Measurements from ENCODE around the gene DEGS1.
A peak's percentile ranks its signal among the peaks of the same experiment; 100 is the strongest.

The DEGS1 gene

DNA sequence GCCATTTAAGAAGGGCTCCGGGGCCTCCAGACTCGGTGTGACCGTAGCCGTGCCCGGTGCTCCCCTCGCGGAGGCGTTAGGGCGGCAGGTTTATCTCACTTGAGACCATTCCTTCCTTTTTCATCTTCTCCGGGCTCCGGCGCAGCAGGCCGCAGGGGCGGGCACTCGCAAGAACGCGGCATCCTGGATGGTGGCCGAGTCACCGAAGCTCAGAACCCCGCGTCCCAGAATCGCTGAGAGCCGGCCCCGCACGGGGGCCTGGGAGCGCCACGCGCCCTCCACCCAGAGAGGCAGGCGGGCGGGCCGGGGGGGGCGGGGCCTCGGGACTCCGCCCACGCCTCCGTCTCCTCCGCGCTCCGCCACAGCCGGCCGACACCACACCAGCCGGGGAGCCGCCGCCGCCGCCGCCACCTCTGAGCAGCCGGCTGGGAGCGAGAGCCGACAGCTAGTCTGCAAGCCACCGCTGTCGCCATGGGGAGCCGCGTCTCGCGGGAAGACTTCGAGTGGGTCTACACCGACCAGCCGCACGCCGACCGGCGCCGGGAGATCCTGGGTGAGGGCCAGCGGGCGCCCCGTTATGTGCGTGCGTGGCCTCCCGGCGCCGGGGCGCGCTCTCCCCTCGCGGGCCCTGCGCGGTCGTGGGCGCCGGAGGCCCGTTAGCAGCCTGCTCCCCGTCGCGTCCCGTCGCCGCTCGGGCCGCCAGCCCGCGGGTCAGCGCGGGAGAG, at the start of gene DEGS1:
Gene DEGS1 (plus strand): TSS at position 375 of the 725 bp plus-strand sequence. CDS start 97 bp downstream, at position 472.
- DNase-seq: peak; percentile 91

DNA sequence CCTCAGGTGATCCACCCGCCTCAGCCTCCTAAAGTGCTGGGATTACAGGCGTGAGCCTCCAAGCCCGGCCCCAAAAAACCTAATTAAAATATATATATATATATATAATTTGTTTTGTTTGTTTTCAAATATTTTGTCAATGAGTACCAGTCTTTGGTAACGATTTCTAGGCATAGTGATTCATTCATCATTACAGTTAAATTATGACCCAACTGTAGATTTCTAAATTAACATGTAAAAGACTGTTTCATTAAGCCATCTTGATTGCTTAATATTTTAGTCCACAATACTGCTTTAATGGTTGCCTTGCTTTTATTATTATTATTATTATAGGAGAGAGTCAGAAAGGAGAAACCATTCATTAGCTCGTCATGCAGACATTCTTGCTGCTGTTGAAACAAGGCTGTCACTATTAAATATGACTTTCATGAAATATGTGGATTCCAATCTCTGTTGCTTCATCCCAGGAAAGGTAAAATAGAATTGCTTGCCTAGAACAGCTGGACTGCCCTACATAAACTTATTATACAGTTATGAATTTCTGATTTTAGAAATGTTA, 49.2 kb upstream of the DEGS1 start:
- DNase-seq: no peak

DNA sequence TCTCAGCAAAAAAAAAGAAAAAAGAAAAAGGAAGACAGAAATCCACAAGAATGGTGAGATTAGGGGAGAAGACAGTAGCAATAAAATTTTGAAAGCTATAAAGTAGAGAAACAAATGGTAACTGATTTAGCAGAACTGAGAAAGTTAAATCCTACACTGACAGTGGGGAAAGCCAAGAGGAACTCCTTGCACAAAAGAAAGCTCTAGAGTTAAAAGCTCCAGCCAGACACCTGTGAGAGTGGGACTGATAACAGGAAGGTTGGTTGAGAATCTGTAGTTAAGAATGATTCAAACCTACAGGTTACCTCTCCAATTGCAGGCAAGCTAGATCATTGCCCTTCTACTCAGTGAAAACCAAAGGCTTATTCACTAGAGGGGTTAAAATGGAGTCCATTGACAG, 45.5 kb upstream of the DEGS1 start:
- DNase-seq: no peak

DNA sequence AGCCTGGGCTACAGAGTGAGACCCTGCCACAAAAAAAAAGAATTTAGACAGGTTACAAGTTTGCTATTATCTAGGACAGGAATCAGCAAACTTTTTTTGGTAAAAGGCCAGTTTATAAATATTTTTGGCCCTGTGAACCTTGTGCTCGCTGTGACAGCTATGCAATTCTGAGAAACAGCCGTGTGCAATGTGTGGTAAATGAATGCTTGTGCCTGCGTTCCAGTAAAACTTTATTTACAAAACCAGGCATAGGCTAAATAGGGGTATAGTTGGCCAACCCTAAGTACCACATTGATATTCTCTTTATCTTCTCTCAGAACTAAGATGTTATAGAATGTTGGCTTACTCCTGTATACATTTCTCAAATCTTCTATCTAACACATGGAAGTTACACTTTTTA, 44.8 kb upstream of the DEGS1 start:
- no peak for DNase-seq

DNA sequence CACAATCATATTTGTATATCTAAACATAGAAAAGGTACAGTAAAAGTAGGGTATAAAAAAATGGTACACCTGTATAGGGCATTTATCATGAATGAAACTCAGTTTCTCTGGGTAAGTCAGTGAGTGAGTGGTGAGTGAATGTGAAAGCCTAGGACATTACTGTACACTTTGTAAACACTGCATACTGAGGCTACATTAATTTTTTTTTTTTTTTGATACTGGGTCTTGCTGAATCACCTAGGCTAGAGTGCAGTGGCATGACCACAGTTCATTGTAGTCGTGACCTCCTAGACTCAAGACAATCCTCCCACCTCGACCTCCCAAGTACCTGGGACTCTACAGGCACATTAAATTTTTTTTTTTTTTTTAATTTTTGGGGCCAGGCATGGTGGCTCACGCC, 41.3 kb upstream of the DEGS1 start:
- DNase-seq: no peak

DNA sequence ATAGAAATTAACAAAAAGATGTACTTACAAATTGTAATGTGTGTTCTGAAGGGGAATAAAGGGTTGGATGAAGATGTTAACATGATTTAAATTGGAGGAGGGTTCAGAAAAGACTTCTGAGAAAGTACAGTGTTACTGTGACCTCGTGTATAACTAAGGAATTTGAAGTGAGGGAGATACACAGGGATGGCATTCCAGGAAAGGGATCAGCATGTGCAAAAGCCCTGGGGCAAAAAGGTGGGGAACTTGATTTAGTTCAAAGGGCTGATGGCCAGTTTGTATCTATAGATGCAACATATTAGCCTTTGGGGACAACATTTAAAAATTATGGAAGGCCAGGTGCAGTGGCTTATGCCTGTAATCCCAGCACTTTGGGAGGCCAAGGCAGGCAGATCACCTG, 33.3 kb upstream of the DEGS1 start:
- DNase-seq: no peak

DNA sequence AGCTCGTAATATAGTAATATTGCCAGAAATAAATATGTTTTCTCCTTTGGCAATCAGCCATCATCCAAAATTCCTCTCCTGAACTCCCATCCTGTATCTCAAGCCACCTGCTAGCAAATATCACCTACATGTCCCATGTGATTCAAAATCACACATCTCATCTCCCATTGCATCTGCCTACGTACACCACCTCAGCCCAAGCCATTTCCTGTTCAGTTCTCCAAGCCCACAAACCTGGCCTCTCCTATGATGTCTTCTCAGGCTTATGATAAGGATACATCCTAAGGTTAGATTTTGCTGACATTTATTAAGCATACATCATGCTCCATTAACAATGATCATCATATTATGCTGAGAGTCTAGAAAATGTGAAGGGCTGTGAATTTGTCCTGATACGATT, 31.9 kb upstream of the DEGS1 start:
- DNase-seq: no peak

DNA sequence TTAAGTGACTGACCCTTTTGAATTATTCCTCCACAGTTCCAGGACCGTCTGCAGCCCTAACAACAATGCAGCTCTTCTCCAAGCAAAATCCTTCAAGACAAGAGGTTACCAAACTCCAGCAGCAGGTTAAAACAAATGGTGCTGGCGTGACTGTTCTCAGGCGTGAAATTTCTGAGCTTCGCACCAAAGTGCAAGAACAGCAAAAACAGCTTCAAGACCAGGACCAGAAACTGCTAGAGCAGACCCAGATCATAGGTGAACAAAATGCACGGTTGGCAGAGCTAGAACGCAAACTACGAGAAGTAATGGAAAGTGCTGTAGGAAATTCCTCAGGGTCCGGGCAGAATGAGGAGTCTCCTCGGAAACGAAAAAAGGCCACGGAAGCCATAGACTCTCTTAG, 25.7 kb upstream of the DEGS1 start:
- DNase-seq: no peak

DNA sequence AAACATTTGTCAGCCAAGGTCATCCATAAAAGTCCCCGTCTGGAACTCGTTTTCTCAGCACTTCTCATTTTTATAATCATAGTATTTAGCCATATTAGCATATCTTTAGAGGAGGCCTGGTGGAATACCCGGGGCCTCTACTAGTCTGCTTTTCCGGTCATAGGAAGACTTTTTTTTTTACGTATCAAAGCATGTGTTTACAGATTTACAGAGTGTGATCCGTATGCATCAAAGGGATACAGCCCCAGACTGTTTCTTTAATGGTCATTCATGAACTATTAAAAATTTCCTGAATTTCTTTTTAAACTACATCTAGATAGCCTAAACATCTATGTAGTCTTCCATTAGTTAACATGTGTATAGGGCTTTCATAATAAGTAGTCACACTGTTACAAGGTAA, 23.5 kb upstream of the DEGS1 start:
- DNase-seq: no peak

DNA sequence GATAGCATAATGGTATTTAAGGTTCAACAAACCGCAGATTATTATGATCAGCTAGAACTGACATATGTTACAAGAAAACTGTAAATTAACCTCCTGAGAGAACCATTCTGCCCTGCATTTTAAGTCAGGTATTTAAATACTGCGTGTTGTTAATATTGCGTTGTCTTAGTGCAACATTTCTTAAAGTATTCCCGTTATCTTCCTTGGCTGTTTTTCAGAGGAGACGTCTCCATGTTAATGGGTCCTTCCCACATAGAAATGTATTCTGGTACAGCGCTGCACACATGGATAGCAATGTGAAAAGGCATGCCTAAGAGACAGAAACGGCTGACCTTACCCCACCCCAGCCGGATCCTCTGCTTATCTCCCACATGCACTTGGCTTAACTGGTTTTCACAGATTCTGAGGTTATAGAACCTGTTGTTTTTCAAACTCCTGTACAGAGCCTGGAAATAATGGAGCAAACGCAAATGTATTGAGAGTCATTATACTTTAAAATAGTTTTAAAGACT, 22.8 kb upstream of the DEGS1 start:
- no peak for DNase-seq

DNA sequence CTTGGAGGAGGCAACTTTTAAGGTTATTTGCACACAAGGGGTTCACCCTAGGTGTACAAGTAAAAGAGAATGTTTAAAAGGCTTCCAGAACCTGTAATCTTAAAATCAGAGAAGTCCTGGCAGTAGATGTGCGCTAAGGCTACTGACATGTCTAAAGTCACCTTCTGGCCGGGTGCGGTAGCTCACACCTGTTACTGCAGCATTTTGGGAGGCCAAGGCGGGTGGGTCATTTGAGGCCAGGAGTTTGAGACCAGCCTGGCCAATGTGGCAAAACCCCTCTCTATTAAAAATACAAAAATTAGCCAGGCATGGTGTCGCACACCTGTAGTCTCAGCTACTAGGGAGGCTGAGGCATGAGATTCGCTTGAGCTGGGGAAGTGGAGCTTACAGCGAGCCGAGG, 20.3 kb upstream of the DEGS1 start:
- no peak for DNase-seq

DNA sequence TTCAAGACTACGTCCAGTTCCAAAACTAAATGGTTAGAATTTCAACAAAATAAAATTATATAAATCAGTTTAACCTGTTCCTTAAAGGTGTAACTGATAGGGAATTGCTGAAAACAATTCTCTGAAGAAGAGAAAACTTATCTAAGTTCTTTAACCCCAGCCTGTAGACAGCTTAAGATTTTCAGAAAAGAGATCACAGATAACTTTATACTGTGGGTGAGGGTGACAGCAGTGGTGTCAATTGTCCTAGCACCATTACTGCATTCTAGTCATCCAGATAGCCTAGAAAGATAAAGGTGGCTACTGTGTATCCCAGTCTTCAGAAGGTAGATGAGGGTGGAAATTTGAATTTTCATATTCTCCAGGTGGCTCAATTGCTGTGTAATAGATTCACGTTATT, 19.7 kb upstream of the DEGS1 start:
- DNase-seq: no peak

DNA sequence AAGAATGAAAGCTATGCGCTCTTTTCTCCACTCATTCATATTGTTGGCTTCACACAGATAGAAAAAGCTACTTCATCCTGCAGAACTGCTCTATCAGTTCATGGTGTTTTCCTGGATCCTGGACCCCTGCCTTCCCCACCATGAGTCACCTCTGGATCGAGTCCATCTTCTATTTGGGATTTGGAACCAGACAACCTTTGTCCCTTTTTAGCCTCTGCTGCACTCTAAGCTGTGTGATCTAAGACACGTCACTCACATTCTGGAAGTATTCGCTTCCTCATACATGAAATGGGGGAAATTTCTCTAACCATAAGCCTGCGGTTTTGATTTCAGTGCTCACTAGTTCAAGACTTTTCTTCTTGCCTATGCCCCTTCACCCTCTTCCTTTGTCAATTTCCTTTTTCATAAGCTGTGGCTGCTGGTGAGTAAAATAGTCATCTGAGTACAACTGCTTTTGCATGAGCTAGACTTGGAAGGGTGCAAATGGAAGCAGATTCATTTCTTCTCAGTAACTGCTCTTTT, 14.1 kb upstream of the DEGS1 start:
- DNase-seq: no peak

DNA sequence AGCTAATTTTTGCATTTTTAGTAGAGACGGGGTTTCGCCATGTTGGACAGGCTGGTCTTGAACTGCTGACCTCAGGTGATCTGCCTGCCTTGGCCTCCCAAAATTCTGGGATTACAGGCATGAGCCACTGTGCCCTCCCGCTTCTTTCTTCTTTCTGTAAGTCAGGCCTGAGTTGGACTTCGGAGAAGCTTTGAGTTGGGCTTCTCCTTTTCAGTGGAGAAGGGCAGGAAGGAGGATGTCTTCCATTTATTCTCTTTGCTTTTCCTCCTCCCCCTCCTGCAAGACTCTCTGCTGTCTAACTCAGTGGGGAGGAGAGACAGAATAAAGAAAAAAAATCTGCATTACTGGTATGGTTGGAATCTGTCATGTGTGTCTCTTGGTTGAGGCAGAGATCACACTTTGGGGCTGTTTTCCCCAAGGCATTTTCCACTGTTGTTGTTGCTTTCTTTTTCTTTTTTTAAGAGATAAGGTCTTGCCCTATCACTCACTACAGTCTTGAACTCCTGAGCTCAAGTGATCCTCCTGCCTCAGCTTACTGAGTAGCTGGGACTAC, 13.2 kb upstream of the DEGS1 start:
- DNase-seq: no peak

DNA sequence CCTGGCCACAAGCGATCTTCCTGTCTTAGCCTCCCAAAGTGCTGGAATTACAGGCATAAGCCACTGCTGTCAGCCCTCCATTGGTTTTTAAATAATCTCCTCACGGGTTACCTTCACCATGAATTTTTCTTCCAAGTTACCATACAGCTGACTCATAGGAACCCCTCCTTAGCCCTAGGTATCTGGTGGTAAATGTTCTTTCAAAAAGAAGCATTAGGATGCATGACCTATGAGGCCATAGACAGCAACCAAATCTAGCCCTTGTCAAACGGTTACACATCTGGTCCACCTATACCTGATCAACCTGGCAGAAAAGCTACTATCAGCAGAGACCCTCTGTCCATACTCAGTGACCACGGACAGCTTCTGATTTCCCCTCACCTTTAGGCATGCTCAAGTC, 12.7 kb upstream of the DEGS1 start:
- DNase-seq: no peak

DNA sequence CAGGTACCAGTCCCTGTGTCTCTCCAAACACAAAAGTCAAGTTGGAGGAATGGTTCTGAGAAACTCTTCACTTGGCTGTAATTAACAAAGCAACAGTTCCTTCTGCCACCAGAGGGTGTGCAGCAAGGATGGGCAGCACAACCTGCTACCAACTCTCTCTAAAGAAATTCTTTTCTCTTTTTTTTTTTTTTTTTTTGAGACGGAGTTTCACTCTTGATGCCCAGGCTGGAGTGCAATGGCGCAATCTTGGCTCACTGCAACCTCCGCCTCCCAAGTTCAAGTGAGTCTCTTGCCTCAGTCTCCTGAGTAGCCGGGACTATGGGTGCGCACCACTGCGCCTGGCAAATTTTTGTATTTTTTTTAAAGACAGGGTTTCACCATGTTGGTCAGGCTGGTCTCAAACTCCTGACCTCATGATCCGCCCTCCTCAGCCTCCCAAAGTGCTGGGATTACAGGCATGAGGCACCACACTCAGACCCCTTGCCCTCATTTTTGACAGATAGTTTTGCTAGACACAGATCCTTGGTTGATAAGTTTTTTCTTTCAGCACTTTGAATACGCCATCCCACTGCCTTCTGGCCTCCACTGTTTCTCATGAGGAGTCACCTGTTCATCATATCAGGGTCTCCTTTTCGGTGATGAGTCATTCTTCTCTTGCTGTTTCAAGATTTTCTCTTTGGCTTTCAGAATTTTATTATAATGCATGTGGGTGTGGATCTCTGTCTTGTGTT, 12.1 kb upstream of the DEGS1 start:
- no peak for DNase-seq

DNA sequence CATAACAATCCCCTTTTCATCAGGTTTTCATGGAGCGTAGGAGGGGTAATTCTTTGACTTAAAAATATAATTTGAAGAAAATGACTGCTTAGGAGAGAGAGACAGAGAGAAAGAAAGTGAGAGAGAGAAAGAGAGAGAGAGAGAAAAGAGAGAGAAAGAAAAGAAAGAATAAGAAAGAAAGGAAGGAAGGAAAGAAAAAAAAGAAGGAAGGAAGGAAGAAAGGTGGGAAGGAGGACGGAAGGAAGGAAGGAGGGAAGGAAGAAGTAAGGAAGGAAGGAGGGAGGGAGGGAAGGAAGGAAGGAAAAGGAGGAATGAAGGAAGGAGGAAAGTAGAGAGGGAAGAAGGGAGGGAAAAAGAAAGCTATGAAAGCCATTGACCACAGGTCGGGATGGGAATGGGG, 10.8 kb upstream of the DEGS1 start:
- DNase-seq: no peak

DNA sequence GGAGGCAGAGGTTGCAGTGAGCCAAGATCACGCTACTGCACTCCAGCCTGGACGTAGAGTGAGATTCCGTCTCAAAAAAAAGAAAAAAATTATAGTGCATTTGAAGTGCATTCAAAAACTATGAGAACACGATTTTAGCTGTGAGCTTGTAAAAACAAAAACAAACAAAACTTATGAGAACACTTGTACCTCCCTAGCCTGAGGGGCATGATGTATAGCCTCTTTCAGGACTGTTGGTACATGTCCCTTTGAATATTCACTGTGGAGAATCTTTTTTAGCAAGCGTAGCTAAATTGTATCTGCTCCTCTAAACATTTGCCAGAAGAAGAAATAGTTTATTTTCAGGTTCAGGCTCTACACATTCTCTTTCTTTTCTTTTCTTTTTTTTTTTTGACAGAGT, 9.5 kb upstream of the DEGS1 start:
- no peak for DNase-seq

DNA sequence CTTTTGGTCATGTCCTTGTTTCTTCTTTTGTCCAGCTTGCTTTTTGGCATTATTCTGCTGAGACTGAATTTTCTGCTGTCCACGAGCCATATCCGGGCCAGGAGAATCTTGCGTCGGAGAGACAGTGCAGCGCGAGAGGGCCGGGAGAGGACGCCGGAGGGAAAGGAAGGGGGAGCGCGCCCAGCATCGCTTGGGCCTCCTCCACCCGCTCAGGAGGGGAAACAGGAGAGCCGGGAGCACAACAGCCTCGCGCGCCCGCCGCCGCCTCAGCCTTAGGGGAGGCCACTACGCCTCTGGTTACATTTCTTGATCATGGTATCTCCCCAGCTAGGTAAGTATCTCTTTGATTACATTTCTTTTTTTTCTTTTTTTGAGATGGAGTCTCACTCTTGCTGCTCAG, 7.4 kb upstream of the DEGS1 start:
- DNase-seq: no peak

DNA sequence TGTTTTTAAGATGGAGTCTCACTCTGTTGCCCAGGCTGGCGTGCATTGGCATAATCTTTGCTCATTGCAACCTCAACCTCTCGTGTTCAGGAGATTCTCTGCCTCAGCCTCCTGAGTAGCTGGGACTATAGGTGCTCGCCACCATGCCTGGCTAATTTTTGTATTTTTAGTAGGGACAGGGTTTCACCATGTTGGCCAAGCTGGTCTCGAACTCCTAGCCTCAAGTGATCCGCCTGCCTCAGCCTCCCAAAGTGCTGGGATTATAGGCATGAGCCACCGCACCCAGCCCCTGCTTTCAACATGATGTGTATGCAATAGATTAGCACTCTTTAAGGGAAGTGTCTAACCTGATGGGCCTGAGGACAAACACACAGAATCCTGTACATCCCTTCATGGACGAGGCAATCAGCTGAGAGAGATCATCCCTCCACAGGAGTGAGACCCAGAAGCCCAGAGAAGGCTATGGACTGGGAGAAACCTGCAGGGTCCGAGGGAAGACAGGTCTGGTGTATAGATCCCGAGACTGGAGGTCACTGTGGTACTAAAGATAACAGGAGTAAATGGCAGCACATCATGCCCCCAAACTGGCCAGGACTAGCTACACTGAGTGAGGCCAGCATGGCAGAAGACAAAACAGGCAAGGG, 5.6 kb upstream of the DEGS1 start:
- DNase-seq: no peak

DNA sequence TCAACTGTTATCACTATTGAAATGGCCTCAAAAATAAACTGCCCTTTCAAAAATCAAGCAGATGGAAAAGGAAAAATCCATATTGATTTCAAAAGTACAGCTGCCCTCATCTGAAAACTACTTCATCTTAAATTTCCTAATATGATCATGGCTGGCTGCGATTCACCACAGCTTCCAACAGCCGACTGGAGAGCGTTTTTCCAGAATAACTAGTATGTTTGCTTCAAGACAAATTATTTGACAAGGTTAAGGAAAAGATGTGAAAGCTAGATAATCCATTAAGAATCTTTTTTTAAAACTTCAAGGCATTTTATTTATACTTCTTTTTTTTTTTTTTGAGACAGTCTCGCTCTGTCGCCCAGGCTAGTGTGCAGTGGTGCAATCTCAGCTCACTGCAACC, 4.1 kb upstream of the DEGS1 start:
- DNase-seq: no peak

DNA sequence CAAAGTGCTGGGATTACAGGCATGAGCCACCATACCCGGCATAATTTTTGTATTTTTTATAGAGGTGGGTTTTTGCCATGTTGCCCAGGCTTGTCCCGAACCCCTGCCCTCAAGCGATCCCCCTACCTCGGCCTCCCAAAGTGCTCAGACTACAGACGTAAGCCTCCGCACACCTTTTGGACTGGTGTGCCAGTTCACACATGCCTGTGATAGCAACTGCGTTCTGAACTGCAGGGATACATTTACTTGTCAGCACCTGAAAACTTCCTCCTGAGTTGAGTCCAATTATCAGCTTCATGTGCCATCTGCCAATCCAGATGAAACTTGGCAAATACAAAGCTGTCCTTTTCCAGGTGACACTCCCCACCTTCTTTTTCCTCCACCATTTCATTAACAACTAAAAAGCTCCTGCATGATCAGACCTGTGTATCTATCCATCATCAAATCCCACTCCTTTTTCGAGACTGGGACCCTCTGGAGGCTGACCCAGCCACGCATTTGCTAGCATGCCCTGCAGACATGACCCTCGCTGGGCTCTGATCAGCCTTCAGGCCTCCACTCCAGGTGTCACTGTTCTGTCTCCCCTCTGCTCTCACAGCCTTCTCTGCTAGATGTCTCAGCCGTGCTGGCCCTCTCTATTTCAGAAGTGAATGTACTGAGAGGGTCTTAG, 2.1 kb upstream of the DEGS1 start:
- no peak for DNase-seq

DNA sequence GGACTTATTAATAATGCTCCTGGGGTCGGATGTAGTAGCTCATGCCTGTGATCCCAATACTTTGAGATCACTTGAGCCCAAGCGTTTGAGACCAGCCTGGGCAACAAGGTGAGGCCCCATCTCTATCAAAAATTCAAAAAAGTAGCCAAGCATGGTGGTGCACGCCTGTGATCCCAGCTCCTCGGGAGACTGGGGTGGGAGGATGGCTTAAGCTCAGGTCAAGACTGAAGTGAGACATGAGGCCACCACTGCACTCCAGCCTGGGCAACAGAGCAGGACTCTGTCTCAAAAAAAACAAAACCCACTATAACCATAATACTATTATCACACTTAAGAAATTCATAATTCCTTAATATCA, 1.6 kb upstream of the DEGS1 start:
- DNase-seq: no peak

All from activated CD8-positive, alpha-beta memory T cell treated with anti-CD3 and anti-CD28 coated beads, Interleukin-2, amount 50 U/mL, for 48 hours (primary cell).